GM21576 (cell line): Measurements from ENCODE around the gene CYP21A2.

Source experiments
- ATAC-seq: cut with Tn5 transposase; IDR thresholded peaks from one replicate; pipeline ENCODE4 v1.9.1; 2021; ENCODE audit warnings: mild to moderate bottlenecking, moderate library complexity; ENCODE audit not compliant: unreplicated experiment

CYP21A2 gene

DNA sequence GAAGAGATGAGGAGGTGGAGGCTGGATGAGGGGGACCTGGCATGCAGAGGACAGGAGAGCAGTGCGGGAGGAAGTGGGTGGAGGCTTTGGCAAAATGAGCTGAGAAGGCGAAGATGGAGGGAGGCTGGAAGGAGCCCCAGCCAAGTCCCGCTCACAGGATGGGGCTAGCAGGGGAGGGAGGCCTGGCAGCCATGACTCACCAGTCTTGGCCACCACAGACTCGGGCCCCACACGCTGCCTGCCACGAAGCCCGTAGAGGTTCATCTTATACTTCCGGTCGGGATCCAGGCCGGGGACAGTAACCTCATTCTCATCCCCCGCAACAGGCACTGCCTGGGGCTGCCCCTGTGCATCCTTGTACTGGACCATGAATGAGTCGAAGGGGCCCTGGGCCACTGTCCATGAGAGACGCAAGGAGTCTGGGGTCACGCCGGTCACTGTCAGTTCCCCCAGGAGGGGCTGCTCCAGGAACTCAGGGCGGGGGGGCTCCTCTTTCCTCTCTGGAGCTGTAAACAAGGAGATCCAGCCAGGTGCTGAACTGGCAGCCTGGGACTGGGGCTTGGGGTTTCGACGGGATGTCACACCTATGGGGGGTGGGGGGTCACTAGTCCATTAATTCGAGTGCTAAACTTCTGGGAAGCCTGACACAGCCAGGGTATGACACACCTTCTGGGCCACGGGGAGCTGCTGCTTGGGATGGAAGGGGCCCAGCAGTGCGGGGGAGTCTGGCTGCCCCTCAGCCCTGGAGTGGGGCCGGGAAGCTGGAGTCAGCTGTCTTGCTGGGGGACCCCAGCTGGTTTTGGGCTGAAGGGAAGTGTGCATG lies 43.2 kb downstream of the CYP21A2 start:
- ATAC-seq = no peak

DNA sequence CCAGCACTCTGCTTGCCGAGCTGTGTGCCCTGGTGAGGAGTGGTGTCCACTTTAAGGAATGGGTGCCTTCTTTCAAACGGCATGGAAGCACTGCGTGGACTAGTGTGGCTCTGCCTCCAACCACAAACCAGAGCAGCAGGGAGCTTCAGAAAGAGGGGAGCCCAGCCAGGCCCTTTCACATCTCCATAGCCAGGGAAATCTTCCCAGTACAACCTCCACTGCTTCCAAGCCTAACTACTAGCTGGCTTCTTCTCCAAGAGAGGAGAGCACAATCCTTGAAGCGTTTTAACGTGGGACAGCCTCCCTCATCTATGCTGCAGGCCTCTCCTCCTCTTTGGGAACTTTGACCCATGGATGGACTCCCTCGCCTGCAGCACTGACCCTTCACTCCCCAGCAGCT lies 44.3 kb downstream of the CYP21A2 start:
- ATAC-seq = no peak

DNA sequence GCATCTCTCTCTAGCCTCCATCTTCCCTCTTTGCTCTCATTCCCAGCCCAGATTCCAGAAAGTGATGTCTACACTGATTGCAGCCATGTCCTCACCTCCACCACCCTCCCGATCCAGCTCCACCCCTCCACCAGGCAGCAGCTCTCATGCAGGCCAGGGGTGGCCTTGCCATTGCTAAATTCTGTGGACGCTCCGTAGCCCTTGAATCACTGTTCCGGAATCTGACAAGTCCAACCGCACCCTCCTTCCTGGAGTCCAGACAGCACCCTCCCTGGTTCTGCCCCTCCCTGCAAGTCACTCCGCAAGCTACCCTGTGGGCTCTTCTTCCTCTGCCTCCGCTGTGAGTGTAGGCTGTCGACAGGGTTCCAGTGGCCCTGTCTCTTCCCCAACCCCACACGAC lies 44.7 kb downstream of the CYP21A2 start:
- no peak for ATAC-seq

DNA sequence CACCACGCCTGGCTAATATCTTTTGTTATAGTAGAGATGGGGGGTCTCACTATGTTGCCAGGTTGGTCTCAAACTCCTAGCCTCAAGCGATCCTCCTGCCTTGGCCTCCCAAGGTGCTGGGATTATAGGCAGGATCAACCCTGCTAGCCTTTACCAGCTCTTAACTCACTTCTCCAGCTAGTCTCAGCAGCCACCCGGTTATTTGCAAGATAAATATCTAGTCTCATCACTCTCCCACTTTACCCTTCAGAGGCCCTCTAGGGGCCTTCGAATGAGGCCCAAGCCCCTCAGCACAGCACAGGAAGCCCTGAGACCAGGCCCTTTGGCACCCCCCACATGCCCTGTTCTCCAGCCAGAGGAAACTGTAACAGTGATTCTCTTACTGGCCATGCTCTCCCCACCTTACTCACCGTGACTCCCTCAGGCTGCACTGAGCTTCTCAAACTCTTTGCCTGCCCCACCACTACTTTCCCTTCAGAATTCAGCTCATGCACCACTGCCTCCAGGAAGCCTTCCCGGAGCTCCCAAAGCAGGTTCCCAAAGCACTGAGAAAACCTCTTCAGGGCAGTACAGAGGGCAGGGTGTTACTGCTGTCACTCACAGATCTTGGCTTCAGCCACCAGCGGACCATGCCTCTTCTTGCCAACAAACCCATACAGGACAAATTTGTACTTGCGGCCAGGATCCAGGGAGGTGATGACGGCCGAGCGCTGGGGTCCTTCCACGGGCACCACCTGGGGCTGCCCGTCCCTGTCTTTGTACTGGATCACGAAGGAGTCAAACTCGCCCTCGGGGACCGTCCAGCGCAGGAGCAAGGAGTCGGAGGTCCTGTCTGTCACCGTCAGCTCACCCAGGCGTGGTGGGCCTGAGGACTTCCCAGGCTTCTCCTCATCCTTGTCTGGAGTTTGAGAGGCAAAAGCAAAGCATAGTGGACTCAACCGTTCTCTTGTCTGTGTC lies 45.9 kb downstream of the CYP21A2 start:
- no peak for ATAC-seq

DNA sequence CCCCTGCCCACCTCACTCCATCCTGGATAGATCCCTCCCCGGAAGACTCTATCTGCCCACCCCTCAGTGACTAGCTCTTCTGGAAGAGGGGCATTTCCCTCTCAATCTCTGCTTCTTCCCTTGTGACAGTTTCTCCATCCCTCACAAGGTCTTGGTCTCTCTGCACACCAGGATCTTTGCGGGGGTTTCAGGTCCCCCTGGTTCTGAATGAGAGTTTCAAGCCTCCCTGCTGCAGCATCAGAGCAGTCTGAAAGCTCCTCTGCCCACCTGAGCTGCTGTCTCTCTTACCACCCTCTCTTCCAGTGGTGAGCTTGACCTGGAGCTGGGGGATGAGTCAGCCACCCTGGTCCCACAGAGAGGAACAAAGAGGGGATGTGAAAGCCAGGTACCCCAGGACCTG lies 46.6 kb downstream of the CYP21A2 start:
- no peak for ATAC-seq

DNA sequence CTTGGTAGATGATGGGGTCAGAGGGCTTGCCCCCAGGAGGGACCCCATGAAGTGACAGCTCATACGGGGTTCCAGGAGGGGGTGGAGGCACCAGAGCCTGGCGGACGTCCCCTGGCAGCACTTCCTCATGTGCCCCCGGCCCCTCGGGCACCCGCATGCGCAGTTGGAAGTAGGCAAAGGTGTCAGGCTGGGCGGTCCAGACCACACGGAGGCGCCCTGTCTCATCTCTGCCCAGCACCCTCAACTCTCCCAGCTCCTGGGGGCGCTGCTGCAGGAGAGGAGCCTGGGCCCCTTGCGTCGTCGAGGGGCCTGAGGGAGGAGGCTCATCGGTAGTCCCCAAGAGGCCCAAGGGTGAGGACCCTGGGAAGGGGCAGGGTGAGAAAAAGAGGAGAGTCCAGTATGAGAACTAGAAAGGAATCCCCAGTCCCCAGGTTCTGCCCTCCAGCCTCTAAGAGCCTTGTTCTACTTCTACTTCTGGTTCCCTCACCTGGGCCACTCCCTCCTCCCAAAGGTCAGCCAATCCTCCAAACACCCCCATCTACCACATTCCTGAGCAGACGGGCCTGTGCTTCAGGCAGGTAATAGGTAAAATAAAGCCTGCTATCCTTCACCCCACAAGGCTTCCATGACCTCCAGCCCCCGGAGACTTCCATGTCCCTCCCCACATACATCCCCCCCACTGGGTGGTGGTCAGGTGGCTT lies 47.7 kb downstream of the CYP21A2 start:
- ATAC-seq = no peak

DNA sequence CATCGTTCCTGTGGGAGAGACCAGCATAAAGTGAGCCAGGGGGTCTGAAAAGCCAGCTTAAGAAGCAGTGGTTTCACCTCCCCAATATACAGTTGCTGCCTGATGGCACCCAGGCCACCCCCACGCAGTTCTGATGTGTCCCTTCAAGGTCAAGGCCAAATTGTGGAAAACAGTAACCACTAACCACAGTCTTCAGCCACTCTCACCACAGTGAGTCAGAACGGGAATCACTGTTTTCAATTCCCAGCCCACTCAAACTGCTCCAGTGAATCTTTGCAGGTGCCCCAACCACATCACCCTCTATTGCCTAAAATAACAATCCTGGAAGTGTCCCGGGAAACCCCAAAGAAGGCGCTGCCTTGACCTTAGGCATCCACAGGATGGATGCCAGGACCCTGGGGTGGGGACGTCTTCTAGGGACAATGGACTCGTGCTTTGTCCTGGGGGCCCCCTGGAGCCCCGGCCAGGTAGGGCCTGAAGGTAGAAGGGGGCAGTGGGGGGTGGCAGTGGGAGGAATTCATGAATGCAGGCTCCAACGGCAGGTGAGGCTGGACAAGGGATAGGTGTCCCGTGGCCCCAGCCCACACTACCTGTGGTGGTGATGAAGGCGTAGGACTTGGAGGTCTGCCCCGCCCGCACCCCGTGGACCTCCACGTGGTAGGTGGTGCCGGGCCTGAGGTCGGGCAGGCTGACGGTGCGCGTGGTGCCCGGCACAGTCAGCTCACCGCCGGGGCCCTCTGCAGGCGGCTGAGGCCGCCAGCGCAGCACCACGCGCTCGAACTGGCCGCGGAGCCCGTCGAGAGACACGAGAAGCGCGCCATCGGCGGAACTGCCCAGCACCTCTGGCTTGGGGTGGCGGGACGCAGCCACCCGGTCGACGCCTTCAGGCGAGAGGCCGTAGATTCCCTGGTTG lies 48.7 kb downstream of the CYP21A2 start:
- no peak for ATAC-seq

DNA sequence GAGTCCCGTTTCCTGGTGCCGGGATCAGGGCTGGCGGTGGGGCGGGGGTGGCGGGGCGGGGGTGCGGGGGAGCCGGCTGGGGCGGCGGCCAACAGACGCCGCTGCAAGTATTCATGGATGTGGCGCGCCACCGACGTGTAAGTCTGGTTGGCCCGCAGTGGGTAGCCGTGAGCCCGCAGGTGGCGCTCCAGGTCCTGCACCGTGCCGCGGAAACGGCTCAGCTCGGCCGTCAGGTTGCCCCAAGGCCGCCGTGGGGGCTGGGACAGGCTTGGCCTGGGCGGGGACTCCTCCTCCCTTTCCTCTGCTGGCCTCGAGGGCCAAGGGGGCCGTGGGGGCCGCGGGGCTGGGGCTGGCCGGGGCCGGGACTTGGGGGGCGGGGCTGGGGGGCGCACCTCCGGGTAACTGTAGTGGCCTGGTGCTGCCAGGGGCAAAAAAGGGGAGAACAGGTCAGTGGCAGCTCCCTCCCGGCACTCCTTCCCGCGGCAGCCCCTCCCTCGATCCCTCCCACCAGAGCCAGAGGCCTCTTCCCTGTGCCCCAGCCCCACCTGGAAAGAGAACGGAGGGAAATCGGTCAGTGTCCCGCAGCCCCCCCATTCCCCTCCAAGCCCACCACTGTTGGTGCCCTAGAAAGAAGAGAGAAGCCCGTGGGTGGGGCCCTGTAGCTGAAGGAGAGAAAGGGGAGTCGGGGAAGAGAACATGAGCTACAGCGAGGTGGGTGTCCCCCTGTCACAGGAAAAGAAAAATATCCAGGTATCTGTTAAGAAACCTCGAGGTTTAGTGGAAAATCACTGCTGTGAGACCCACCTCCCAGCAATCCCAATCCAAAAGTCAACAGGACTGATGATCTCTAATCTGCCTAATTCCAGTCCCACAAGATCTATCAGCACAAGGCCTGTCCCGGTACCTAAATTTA lies 49.6 kb downstream of the CYP21A2 start:
- no peak for ATAC-seq

DNA sequence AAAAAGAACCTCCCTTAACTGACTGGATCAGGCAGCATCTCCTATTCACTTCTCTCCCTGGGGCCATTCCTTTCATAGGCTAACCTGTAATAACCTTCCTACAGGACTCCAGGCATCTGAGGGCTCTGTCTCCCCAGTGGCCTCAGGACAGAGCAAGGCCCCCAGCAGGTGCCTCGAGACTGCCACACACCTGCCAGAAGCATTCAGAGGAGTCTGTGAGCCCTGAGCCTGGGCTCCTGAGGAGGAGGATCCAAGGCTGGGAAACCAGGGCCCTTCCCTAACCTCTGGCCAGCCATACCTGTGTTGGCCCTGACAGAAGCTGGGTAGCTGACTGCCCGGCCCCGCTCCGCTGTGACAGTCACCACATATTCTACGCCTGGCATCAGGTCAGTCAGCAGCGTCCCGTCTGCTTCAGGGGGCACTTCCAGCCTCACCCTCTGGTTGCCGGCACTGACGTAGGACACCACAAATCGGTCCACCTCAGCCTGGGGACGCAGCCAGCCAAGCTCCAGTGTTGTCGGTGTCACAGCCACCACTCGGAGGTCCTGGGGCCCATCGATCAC lies 50.4 kb downstream of the CYP21A2 start:
- ATAC-seq = no peak

DNA sequence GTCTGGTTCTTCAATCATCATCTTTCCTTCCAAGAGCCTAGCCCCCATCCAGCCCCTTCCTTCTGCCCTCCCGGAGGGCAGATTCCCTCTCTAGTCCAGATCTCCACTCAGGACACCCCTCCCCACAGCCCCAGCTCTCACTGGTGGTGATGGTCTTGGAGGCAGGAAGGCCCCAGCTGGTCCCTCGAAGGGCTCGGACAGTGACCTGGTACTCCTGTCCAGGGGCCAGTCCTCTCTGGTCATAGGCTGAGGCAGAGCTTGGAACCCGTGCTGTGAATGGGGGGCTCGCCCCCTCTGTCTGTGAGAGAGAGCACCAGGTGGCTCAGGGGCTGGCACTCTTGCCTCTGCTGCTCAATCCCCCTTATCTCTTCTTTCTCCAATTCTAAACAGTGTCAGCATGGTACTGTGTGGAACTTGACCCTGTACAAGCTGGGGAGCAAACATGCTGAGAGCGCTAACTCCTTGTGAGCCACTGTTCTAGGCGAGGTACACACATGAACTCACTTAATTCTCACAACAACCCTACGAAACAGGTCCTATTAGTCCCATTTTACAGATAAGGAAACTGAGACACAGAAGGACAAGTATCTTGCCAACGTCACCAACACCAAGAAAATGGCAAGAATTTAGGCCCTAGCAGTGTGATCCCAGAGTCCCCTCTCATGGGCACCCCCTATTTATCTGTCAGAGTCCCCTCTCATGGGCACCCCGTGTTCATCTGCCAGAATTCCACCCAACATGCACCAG lies 51.0 kb downstream of the CYP21A2 start:
- ATAC-seq = no peak
